HFFc6 (cell line): ENCODE measurements around the gene GNAO1. TPM values are rescaled to one million over a fixed set of nuclear protein-coding genes. Genes with fewer than 3 reads are reported as not detected.
A peak's percentile ranks its signal among the peaks of the same experiment; 100 is the strongest.

ENCODE experiments used
- DNase-seq: peaks from one replicate; pipeline ENCODE4 v3.0.0-alpha.2; 2018
- H3K27ac Mint-ChIP-seq: 2 replicates; pipeline ENCODE4 v1.8.0; 2020; ENCODE audit warnings: mild to moderate bottlenecking, mixed read lengths
- H3K27me3 Mint-ChIP-seq: 2 replicates; pipeline ENCODE4 v1.8.0; 2021; ENCODE audit warnings: mild to moderate bottlenecking, moderate library complexity, mixed read lengths; ENCODE audit not compliant: insufficient read depth
- H3K36me3 Mint-ChIP-seq: 2 replicates; pipeline ENCODE4 v1.8.0; 2021; ENCODE audit warnings: low read depth, mixed read lengths
- H3K4me1 Mint-ChIP-seq: 2 replicates; pipeline ENCODE4 v1.8.0; 2020; ENCODE audit warnings: low read depth, mixed read lengths
- H3K4me3 Mint-ChIP-seq: 2 replicates; pipeline ENCODE4 v1.8.0; 2020; ENCODE audit warnings: mild to moderate bottlenecking, moderate library complexity, mixed read lengths
- H3K9me3 Mint-ChIP-seq: 2 replicates; pipeline ENCODE4 v1.8.0; 2020; ENCODE audit warnings: mild to moderate bottlenecking, mixed read lengths
- CTCF ChIP-seq: fragments of 200-600 bp; sonication (generic); IDR thresholded peaks from 2 replicates; pipeline ENCODE4 v1.5.0; 2021; ENCODE audit warnings: antibody characterized with exemption, mild to moderate bottlenecking
- total RNA-seq, 6 experiments: library from RNA; stranded (reverse); fragmentation: NEBNext Ultra II Directional; extraction: Animal tissue kit (Norgen Biotek cat#: 25700); gene quantifications; 2 replicates in 1 of 6; 3 replicates in 5 of 6; pipeline ENCODE4 v1.2.3, GENCODE V29; 2021

GNAO1 gene
- total RNA-seq, 6 experiments from 2014 or later: 0.07 to 0.48 (median 0.37) TPM; not detected in 1

GRCh38 chr16:56275076-56275475, 83.8 kb downstream of the GNAO1 start:
- TF ChIP-seq CTCF: no peak
- Mint-ChIP-seq H3K36me3 (peaks cover 8% of the 10 kb centered on the region), H3K27me3 (peaks cover 15% of the 10 kb centered on the region)

GRCh38 chr16:56275801-56276200, 84.5 kb downstream of the GNAO1 start:
- no peak overlapping the region for H3K4me3 Mint-ChIP-seq
- peaks cover 8% of the 10 kb centered on the region for H3K36me3 Mint-ChIP-seq
- H3K4me1 Mint-ChIP-seq: peaks cover 34% of the 10 kb centered on the region
- no peak for TF ChIP-seq CTCF
- no peak for DNase-seq
- no peak overlapping the region for H3K27ac Mint-ChIP-seq
- H3K27me3 Mint-ChIP-seq: peaks cover 16% of the 10 kb centered on the region
- H3K9me3 Mint-ChIP-seq: peaks cover 10% of the 10 kb centered on the region; the same call in 1 of the 2 replicates

More at GRCh38 chr16:56275076-56275475, 83.8 kb downstream of the GNAO1 start:
- H3K4me1 Mint-ChIP-seq: peaks cover 41% of the 10 kb centered on the region
- H3K4me3 Mint-ChIP-seq: no peak overlapping the region
- peaks cover 10% of the 10 kb centered on the region; the same call in 1 of the 2 replicates for H3K9me3 Mint-ChIP-seq
- H3K27ac Mint-ChIP-seq: no peak overlapping the region
- no peak for DNase-seq

- no peak overlapping the region for H3K4me3 Mint-ChIP-seq
- H3K36me3 Mint-ChIP-seq: peaks cover 8% of the 10 kb centered on the region
- H3K27ac Mint-ChIP-seq: no peak overlapping the region
- H3K9me3 Mint-ChIP-seq: peaks cover 7% of the 10 kb centered on the region; the same call in 1 of the 2 replicates
- peaks cover 22% of the 10 kb centered on the region for H3K4me1 Mint-ChIP-seq
- no peak for DNase-seq
- peaks cover 15% of the 10 kb centered on the region for H3K27me3 Mint-ChIP-seq
- peak; percentile 60 for TF ChIP-seq CTCF
Observed at GRCh38 chr16:56277075-56277474, 85.8 kb downstream of the GNAO1 start.

GRCh38 chr16:56278196-56278855, 87.0 kb downstream of the GNAO1 start:
- Mint-ChIP-seq H3K4me3 (no peak overlapping the region), H3K4me1 (peaks cover 21% of the 10 kb centered on the region), H3K27ac (no peak overlapping the region), H3K27me3 (peaks cover 15% of the 10 kb centered on the region), H3K9me3 (peaks cover 6% of the 10 kb centered on the region; the same call in 1 of the 2 replicates), H3K36me3 (peaks cover 8% of the 10 kb centered on the region)
- no peak for TF ChIP-seq CTCF
- no peak for DNase-seq

GRCh38 chr16:56279132-56279531, 87.8 kb downstream of the GNAO1 start:
- Mint-ChIP-seq H3K4me3 (no peak overlapping the region), H3K4me1 (peaks cover 17% of the 10 kb centered on the region), H3K27me3 (peaks cover 15% of the 10 kb centered on the region), H3K9me3 (peaks cover 2% of the 10 kb centered on the region; the same call in 1 of the 2 replicates), H3K36me3 (peaks cover 4% of the 10 kb centered on the region), H3K27ac (no peak overlapping the region)
- TF ChIP-seq CTCF: no peak
- DNase-seq: no peak
